IgD-negative memory B cell (primary cell): Measurements from ENCODE around the gene DENND4A. TPM values are rescaled to one million over a fixed set of nuclear protein-coding genes. Genes with fewer than 3 reads are reported as not detected.
A peak's percentile ranks its signal among the peaks of the same experiment; 100 is the strongest.

ENCODE experiments used
- H3K27ac Mint-ChIP-seq, 3 donors: one replicate each; pipeline ENCODE4 v1.8.0; 2020 to 2022; ENCODE audit warnings: mild to moderate bottlenecking in 3 of 3, mixed read lengths in 3 of 3, moderate library complexity in 1 of 3
- H3K27me3 Mint-ChIP-seq: one replicate; pipeline ENCODE4 v1.8.0; 2021; ENCODE audit warnings: mixed read lengths
- H3K36me3 Mint-ChIP-seq: one replicate; pipeline ENCODE4 v1.8.0; 2020; ENCODE audit warnings: mild to moderate bottlenecking, mixed read lengths
- H3K4me1 Mint-ChIP-seq, 3 donors: one replicate each; pipeline ENCODE4 v1.8.0; 2020 to 2022; ENCODE audit warnings: mixed read lengths in 3 of 3, mild to moderate bottlenecking in 1 of 3
- H3K4me3 Mint-ChIP-seq, 4 donors: one replicate each; pipeline ENCODE4 v1.8.0; 2020 to 2022; ENCODE audit warnings: mild to moderate bottlenecking in 4 of 4, mixed read lengths in 4 of 4, moderate library complexity in 3 of 4
- H3K9me3 Mint-ChIP-seq, 3 donors: one replicate each; pipeline ENCODE4 v1.8.0; 2020 to 2021; ENCODE audit warnings: mixed read lengths in 3 of 3, mild to moderate bottlenecking in 1 of 3
- polyA plus RNA-seq: library from polyadenylated mRNA; unstranded; fragments of 300-500 nt; fragmentation: Illumina TruSeq; gene quantifications from one replicate; pipeline ENCODE4 v1.2.3, GENCODE V29; 2021

DENND4A gene
- polyA plus RNA-seq, 1 donor from 2014 or later: 24.7 TPM

DNA sequence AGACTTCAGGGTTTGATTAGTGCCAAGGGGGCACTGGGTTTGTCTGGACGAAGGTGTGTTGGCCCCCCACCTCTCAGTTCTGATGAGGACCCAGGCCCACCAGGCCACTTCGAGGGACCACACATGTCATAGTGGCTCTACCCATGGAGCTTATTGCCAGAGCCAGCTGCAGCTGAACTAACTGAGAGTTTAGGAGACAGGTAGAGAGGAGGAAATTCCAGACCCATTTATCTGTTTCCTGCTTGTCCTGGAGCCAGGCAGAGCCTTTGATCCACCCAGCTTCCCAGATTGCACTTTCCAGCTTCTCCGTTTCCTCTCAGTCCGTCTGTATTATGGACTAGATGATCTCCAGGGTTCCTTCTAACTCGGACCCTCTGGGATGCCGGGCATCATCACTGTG, 149.5 kb downstream of the DENND4A start:
- no peaks in the 10 kb centered on the region for H3K27me3 Mint-ChIP-seq
- H3K36me3 Mint-ChIP-seq: peaks cover 6% of the 10 kb centered on the region
- peaks cover 0 to 11% (median 4%) of the 10 kb centered on the region in 3 donors for H3K4me1 Mint-ChIP-seq
- peak overlapping the region in 2 of 3 donors; percentile 66 to 76 for H3K27ac Mint-ChIP-seq
- no peak overlapping the region for H3K4me3 Mint-ChIP-seq
- H3K9me3 Mint-ChIP-seq: no peaks in the 10 kb centered on the region

DNA sequence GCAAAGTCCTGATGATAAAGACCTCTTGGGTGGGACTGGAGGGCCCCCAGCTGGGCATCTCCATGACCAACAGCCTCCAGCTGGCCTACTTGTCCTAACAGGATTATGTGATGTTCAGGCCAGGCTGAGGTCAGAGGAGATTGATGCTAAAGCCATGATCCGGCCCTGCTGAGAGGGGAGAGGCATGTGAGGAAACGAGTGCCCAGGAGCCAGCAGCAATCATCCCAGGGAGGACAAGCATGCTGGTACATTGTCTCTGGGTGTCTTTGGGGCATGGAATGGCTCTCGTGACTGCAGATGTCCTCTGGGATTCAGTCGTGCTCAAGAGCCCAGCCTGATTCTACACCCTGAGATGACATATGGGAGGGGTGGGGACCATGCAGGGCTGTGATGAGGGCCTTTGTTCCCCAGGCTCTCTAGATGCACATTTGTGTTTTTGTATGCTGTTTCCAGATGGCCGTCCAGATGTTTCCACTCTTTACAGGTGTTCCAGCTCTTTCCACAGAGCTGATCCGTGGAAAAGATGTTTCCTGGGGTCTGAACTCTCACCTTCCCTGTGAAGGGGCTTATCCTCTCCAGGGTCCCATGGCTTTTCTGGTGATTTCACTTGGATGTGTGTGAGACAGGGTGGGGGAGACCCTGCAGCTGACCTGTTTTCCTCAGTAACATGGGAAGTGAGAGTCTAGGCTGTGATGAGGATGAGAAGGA, 150.2 kb downstream of the DENND4A start:
- H3K4me1 Mint-ChIP-seq: peaks cover 0 to 9% (median 4%) of the 10 kb centered on the region in 3 donors
- H3K36me3 Mint-ChIP-seq: peaks cover 5% of the 10 kb centered on the region
- peak overlapping the region in 1 of 4 donors; percentile 1 for H3K4me3 Mint-ChIP-seq
- no peaks in the 10 kb centered on the region for H3K9me3 Mint-ChIP-seq
- H3K27me3 Mint-ChIP-seq: no peaks in the 10 kb centered on the region
- H3K27ac Mint-ChIP-seq: peak overlapping the region in 1 of 3 donors; percentile 76

DNA sequence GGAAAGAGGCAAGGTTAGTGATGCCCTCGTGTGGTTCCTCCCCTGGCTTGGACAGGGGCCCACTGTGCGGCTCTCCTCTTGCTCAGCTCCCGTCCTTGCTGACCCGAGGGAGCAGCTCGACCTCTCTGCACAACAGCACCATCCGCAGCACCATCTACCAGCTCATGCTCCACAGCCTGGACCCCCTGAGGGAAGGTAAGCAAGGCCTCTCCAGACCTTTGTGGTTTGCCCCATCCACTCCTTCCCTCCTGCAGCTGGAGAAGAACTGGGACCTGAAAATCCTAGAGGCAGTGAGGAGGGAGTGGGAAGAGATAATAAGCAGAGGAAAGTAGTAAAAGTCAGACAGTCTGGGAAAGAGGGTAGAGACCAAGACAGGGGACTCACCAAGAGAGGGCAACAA, 152.6 kb downstream of the DENND4A start:
- no peak overlapping the region for H3K4me3 Mint-ChIP-seq
- peaks cover 0 to 9% (median 4%) of the 10 kb centered on the region in 3 donors for H3K4me1 Mint-ChIP-seq
- no peaks in the 10 kb centered on the region for H3K9me3 Mint-ChIP-seq
- H3K27ac Mint-ChIP-seq: peak overlapping the region in 1 of 3 donors; percentile 73
- no peaks in the 10 kb centered on the region for H3K27me3 Mint-ChIP-seq
- H3K36me3 Mint-ChIP-seq: peaks cover 3% of the 10 kb centered on the region

DNA sequence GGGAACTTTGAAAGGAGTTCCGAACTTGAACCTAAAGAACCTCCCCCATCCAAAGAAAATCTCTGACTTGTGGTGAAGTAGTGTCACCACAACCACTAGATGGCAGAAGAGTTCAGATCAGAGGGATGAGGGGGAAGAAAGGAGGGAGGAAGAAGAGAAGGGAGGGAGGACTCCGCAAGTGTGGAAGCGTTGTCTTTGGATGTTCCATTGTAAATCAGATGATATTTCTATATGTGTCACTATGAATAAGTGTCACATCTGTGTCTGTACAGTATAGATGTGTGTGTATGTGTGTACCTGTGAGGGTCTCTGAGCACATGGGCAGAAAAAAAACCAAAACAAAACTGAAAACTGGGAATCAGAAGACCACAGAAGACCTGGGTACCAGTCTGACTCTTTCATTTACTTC, 153.4 kb downstream of the DENND4A start:
- peak overlapping the region in 2 of 3 donors; percentile 3 to 89 for H3K27ac Mint-ChIP-seq
- peaks cover 0 to 11% (median 4%) of the 10 kb centered on the region in 3 donors for H3K4me1 Mint-ChIP-seq
- no peak overlapping the region for H3K4me3 Mint-ChIP-seq
- H3K9me3 Mint-ChIP-seq: no peaks in the 10 kb centered on the region
- H3K27me3 Mint-ChIP-seq: peaks cover under 1% of the 10 kb centered on the region
- no peaks in the 10 kb centered on the region for H3K36me3 Mint-ChIP-seq

DNA sequence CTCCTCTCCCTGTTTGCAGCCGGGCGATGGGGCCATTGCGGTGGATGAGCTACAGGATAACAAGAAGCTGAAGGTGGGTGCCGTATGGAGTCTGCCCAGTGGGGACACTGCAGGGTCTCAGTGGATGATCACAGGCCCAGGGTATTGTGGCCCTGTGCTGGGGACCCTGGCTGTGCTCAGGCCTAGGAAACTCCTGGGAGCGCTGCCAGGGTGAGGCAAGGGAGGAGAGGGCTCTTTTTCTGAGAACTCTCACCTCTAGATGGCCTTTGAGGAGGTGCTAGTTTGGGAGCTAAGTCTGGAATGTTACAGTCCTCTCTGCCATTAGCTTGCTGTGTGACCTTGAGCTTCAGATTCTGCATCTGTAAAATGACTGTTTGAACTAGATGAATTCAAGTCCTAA, 154.0 kb downstream of the DENND4A start:
- Mint-ChIP-seq H3K36me3 (no peaks in the 10 kb centered on the region), H3K27ac (peak overlapping the region in 2 of 3 donors; percentile 3 to 89), H3K27me3 (peaks cover 2% of the 10 kb centered on the region), H3K4me1 (peaks cover 0 to 12% (median 4%) of the 10 kb centered on the region in 3 donors), H3K4me3 (no peak overlapping the region), H3K9me3 (no peaks in the 10 kb centered on the region)

DNA sequence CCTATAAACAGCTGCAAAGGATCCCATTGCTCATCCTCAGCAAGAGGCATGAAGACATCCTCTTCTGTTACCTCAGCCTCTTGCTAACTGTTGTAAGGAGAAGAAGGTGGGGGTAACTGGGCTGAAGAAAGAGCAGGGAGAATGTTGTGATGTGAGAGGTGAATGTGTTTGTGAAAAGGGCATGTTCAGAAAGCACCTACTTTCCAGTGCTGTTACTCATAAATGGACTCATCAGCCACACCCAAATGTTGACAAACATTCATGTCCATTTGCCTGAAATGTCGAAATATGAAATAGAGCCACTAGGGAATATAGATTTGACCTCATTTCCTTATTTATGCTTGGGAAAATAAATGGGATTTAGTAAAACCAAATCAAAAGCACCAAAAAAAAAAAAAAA, 157.7 kb downstream of the DENND4A start:
- no peak overlapping the region for H3K4me3 Mint-ChIP-seq
- H3K27me3 Mint-ChIP-seq: peaks cover 17% of the 10 kb centered on the region
- H3K9me3 Mint-ChIP-seq: no peaks in the 10 kb centered on the region
- peaks cover 5% of the 10 kb centered on the region for H3K36me3 Mint-ChIP-seq
- peaks cover 17 to 25% (median 19%) of the 10 kb centered on the region in 3 donors for H3K4me1 Mint-ChIP-seq
- peak overlapping the region in 1 of 3 donors; percentile 17 for H3K27ac Mint-ChIP-seq

DNA sequence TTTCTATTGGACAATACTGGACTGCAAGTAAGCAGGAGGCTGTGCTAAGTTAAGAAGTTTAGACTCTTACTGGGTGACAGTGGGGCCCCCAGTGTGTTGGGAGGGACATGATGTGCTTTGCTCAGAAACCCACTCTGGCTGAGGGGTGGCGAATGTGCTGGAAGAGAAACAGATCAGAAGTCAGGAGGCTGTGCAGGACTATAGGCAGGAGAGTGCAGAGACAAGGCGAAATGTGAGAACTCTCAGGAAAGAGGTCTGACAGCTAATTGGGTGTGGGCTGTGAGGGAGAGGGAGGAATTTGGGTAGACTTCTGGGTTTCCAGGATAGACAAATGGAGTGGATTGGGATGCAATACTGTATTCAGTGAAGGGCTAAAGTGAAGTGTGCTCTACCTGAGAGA, 158.3 kb downstream of the DENND4A start:
- peaks cover 17% of the 10 kb centered on the region for H3K27me3 Mint-ChIP-seq
- H3K4me3 Mint-ChIP-seq: no peak overlapping the region
- H3K9me3 Mint-ChIP-seq: no peaks in the 10 kb centered on the region
- peak overlapping the region in 1 of 3 donors; percentile 46 for H3K27ac Mint-ChIP-seq
- peaks cover 17 to 21% (median 19%) of the 10 kb centered on the region in 3 donors for H3K4me1 Mint-ChIP-seq
- H3K36me3 Mint-ChIP-seq: peaks cover 7% of the 10 kb centered on the region

DNA sequence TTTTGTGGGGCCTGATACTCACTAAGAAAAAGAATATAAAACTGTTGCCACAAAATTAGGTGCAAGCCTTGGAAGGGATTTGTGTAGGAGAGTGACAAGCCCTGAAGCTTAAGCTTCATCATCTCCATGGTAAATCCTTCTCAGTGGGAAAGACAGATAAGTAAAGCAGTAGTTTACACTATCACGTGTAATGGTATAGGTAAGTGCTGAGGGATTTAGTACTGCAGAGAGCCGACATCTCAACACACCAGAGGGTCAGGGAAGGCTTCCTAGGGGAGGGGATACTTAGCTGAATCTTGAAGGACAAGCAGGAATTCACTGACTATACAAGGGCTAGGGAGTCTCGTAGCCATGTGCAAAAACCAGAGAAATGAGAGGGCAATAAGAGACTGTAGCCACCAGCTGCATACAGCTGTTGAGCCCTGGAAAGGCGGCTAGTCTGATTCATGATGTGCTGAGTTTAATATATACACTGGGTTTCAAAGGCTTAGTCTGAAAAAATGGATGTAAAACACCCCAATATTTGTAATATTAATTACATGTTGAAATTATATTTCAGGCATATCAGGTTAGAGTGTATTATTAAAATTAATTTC, 159.2 kb downstream of the DENND4A start:
- H3K27ac Mint-ChIP-seq: no peak overlapping the region
- peaks cover 7% of the 10 kb centered on the region for H3K36me3 Mint-ChIP-seq
- H3K4me1 Mint-ChIP-seq: peaks cover 15 to 17% (median 16%) of the 10 kb centered on the region in 3 donors
- peaks cover 17% of the 10 kb centered on the region for H3K27me3 Mint-ChIP-seq
- H3K9me3 Mint-ChIP-seq: no peaks in the 10 kb centered on the region
- no peak overlapping the region for H3K4me3 Mint-ChIP-seq

DNA sequence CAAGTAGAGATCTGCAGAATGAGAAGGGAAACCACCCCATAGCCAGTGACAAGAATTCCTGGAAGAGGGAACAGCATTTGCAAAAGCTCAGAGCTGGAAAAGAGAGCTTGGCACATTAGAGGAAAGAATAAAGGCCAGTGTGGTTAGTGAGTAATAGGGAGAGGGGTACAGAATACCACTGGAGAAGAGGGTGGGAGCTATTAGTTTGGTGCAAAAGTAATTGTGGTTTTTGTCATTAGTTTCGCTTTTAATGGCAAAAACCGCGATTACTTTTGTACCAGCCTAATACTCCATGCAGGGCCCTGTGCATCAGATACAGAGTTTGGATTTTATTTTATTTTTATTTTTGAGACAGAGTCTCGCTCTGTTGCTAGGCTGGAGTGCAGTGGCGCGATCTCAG, 160.6 kb downstream of the DENND4A start:
- peaks cover 7% of the 10 kb centered on the region for H3K36me3 Mint-ChIP-seq
- peak overlapping the region in 3 of 4 donors; percentile 1 to 92 (median 90) for H3K4me3 Mint-ChIP-seq
- H3K27ac Mint-ChIP-seq: peak overlapping the region in 2 of 3 donors; percentile 1 to 51
- H3K4me1 Mint-ChIP-seq: peaks cover 15 to 17% (median 16%) of the 10 kb centered on the region in 3 donors
- no peaks in the 10 kb centered on the region for H3K9me3 Mint-ChIP-seq
- H3K27me3 Mint-ChIP-seq: peaks cover 17% of the 10 kb centered on the region

DNA sequence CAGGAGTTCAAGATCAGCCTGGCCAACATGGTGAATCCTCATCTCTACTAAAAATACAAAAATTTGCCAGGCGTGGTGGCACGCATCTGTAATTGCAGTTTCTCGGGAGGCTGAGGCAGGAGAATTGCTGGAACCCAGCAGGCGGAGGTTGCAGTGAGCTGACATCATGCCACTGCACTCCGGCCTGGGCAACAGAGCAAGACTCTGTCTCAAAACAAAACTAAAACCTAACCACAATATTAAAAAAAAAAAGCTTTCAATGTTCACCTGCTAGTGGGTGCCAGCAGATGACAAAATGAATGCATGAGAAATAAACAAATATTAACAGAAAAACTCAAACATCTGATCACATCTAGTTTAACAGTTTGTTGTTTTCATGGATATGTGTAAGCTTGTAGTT, 161.3 kb downstream of the DENND4A start:
- peak overlapping the region in 1 of 4 donors; percentile 92 for H3K4me3 Mint-ChIP-seq
- no peaks in the 10 kb centered on the region for H3K9me3 Mint-ChIP-seq

DNA sequence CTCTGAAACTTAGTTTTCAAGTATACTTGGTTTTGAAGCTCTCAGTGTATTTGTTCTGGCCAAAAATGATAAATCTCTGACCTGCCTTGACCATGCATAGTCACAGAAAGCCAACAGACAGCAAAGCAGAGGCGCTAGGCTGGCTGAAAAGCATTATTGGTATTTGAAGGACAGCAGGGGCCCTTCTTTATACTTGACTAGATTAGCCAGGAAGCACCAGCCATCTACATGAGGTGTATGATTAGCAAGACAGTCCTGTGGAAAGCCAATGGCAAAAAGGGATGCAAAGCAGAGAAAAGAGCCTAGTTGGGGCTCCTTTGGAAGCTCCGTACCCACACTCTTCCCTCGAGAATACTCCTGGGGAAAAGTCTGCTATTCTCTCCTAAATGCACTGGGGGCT, 162.5 kb downstream of the DENND4A start:
- no peak overlapping the region for H3K27ac Mint-ChIP-seq
- peak overlapping the region in 2 of 4 donors; percentile 12 to 43 for H3K4me3 Mint-ChIP-seq
- peaks cover 15 to 17% (median 16%) of the 10 kb centered on the region in 3 donors for H3K4me1 Mint-ChIP-seq
- H3K36me3 Mint-ChIP-seq: peaks cover 7% of the 10 kb centered on the region
- H3K27me3 Mint-ChIP-seq: peaks cover 22% of the 10 kb centered on the region
- no peaks in the 10 kb centered on the region for H3K9me3 Mint-ChIP-seq

More for the DNA sequence above, 161.3 kb downstream of the DENND4A start:
- Mint-ChIP-seq H3K4me1 (peaks cover 15 to 17% (median 16%) of the 10 kb centered on the region in 3 donors), H3K27ac (peak overlapping the region in 1 of 3 donors; percentile 1), H3K36me3 (peaks cover 7% of the 10 kb centered on the region), H3K27me3 (peaks cover 18% of the 10 kb centered on the region)

DNA sequence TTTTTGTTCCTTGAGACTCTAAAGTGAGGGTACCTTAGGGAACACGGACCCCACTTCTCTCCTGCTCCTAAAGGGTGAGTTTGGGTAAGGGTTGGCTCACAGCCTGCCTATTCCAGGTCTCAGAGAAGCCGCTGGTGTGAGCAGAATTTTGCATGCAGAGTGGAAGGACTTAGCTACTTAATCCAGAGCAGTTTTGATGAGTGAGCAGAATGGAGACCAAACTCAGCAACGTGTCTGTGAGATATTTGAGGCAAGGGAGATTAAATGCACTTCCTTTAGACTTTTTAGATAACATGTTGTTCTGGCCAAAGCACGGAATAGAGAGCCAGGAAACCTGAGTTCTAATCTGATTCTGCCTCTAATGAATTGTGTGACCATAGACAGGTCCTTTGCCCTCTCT, 165.2 kb downstream of the DENND4A start:
- Mint-ChIP-seq H3K4me3 (no peak overlapping the region), H3K27me3 (peaks cover 13% of the 10 kb centered on the region), H3K9me3 (no peaks in the 10 kb centered on the region), H3K27ac (peak overlapping the region in 1 of 3 donors; percentile 10), H3K4me1 (peaks cover 7 to 13% (median 8%) of the 10 kb centered on the region in 3 donors), H3K36me3 (peaks cover 10% of the 10 kb centered on the region)

DNA sequence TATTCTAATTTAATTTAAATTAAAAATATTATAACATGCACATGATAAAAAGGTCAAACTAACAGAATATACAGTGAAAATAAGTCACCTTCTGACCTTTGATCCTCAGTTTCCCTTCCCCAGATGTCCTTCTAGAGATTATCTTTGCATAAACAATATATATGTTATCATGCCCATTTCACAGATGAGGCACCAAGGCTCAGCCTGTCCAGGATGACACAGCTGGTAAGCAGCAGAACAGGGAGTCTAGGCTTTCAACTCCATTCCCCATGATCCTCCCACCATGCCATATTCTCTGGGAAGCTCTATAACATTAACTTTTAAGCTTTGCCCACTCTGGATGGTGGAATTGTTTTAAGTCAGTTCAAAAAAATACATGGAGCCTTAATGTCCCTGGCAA, 169.0 kb downstream of the DENND4A start:
- Mint-ChIP-seq H3K4me1 (no peaks in the 10 kb centered on the region), H3K27ac (no peak overlapping the region), H3K36me3 (peaks cover 8% of the 10 kb centered on the region), H3K27me3 (peaks cover 4% of the 10 kb centered on the region), H3K9me3 (no peaks in the 10 kb centered on the region), H3K4me3 (no peak overlapping the region)

DNA sequence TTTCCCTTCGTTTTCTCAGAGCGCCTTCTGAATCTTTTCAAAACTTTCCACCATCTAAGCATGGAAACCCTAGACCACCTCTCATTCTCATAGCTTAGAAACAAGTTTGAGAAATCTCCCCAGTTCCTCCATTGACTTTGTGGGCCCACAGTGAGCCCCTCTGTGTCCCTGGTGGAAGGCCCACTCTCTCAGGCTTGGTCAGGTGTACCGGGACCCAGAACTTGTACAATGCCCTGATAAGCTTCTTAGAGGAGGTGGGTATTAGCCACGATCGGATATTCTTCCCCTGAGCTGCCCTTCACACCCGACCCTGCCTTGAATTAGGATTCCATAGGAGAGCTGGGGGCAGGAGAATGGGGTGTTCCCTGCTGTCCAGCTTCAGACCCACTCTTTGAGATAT, 170.5 kb downstream of the DENND4A start, which contains the start of gene SLC24A1:
Gene SLC24A1 (plus strand): TSS at position 301 of the 400 bp plus-strand sequence. CDS start 2,143 bp downstream, outside the sequence.
- Mint-ChIP-seq H3K4me1 (no peaks in the 10 kb centered on the region), H3K27ac (peak within 1 kb of the TSS in 2 of 3 donors; percentile 20 to 79), H3K4me3 (peak within 1 kb of the TSS in 1 of 4 donors; percentile 27), H3K27me3 (peaks cover 4% of the 10 kb centered on the region), H3K36me3 (peaks cover 8% of the 10 kb centered on the region), H3K9me3 (no peaks in the 10 kb centered on the region)

DNA sequence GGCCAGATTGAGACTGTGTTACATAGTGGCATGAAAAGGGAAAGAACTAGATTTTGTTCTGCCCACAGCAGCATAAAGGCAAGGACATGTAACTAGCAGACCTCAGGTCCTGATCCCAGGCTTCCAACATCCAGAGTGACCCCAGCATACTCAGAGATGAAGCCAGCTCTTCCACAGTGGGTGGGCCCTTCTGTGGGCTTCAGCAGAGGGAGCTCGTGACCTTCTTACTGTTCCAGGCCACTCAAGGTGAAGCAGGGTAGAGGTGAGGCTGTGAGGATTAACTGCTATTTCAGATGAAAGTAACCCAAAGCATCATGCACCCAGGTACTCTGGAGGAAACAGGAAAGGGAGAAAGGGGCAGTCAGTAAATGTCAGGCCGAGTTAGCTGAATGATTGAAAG, 171.3 kb downstream of the DENND4A start:
- H3K36me3 Mint-ChIP-seq: peaks cover 8% of the 10 kb centered on the region
- H3K27ac Mint-ChIP-seq: peak overlapping the region in 1 of 3 donors; percentile 79
- H3K4me1 Mint-ChIP-seq: no peaks in the 10 kb centered on the region
- peaks cover 4% of the 10 kb centered on the region for H3K27me3 Mint-ChIP-seq
- H3K9me3 Mint-ChIP-seq: peaks cover 0 to 3% (median 0%) of the 10 kb centered on the region in 3 donors
- peak overlapping the region in 1 of 4 donors; percentile 27 for H3K4me3 Mint-ChIP-seq
